Central memory CD8-positive, alpha-beta T cell (primary cell): ENCODE data around the gene CCDC32.
"Not testable (repeated sequence)": the region's sequence is repeated elsewhere in the genome, so short reads cannot be mapped to it uniquely, and the experiment has no call there.

Experiments used
- ATAC-seq: fragments of 150-1000 bp; cut with Tn5 transposase; replicated peaks from 2 replicates; pipeline ENCODE4 v1.10.0; 2022; ENCODE audit warnings: mild to moderate bottlenecking, moderate FRiP score, moderate number of reproducible peaks; ENCODE audit not compliant: poor library complexity, severe bottlenecking; ENCODE audit errors: extremely low read depth
- DNase-seq, 2 donors: peaks; one replicate each; pipeline ENCODE4 v3.0.0; 2021; ENCODE audit warnings: low spot score in 2 of 2
- H3K27ac Mint-ChIP-seq: one replicate; pipeline ENCODE4 v1.8.0; 2022; ENCODE audit warnings: low read depth, mild to moderate bottlenecking, moderate library complexity, mixed read lengths
- H3K27me3 Mint-ChIP-seq: one replicate; pipeline ENCODE4 v1.8.0; 2022; ENCODE audit warnings: mixed read lengths
- H3K36me3 Mint-ChIP-seq: one replicate; pipeline ENCODE4 v1.8.0; 2022; ENCODE audit warnings: mild to moderate bottlenecking, moderate library complexity, mixed read lengths; ENCODE audit not compliant: insufficient read depth
- H3K4me1 Mint-ChIP-seq: one replicate; pipeline ENCODE4 v1.8.0; 2022; ENCODE audit warnings: mixed read lengths
- H3K4me3 Mint-ChIP-seq: one replicate; pipeline ENCODE4 v1.8.0; 2022; ENCODE audit warnings: mild to moderate bottlenecking, moderate library complexity, mixed read lengths
- H3K9me3 Mint-ChIP-seq: one replicate; pipeline ENCODE4 v1.8.0; 2022; ENCODE audit warnings: mixed read lengths

The CCDC32 gene

GRCh38 chr15:40591389-40591788 lies 26.5 kb upstream of the CCDC32 start:
- no peak for ATAC-seq
- Mint-ChIP-seq H3K36me3 (peaks cover 21% of the 10 kb centered on the region), H3K4me3 (peak overlapping the region; percentile 21), H3K4me1 (peaks cover 34% of the 10 kb centered on the region), H3K27me3 (peaks cover 6% of the 10 kb centered on the region), H3K9me3 (no peaks in the 10 kb centered on the region), H3K27ac (no peak overlapping the region)
- DNase-seq, result no peak

- H3K27me3 Mint-ChIP-seq, result peaks cover 9% of the 10 kb centered on the region
- peak overlapping the region; percentile 80 for H3K4me3 Mint-ChIP-seq
- H3K4me1 Mint-ChIP-seq, result peaks cover 34% of the 10 kb centered on the region
- no peaks in the 10 kb centered on the region for H3K9me3 Mint-ChIP-seq
- H3K36me3 Mint-ChIP-seq, result peaks cover 21% of the 10 kb centered on the region
- ATAC-seq, result no peak
- no peak for DNase-seq
- H3K27ac Mint-ChIP-seq, result peak overlapping the region; percentile 93
These were observed 25.8 kb upstream of the CCDC32 start for GRCh38 chr15:40590667-40591050.

GRCh38 chr15:40584191-40584590 lies 19.3 kb upstream of the CCDC32 start:
- Mint-ChIP-seq H3K9me3 (no peaks in the 10 kb centered on the region), H3K36me3 (peaks cover 3% of the 10 kb centered on the region), H3K27ac (no peak overlapping the region), H3K4me3 (no peak overlapping the region), H3K4me1 (no peaks in the 10 kb centered on the region), H3K27me3 (peaks cover 9% of the 10 kb centered on the region)
- ATAC-seq (no peak), DNase-seq (no peak)

GRCh38 chr15:40582726-40583246 lies 17.9 kb upstream of the CCDC32 start:
- Mint-ChIP-seq H3K4me1 (no peaks in the 10 kb centered on the region), H3K27ac (no peak overlapping the region), H3K4me3 (no peak overlapping the region), H3K9me3 (no peaks in the 10 kb centered on the region), H3K27me3 (peaks cover 9% of the 10 kb centered on the region), H3K36me3 (peaks cover 3% of the 10 kb centered on the region)
- DNase-seq (no peak), ATAC-seq (no peak)

GRCh38 chr15:40581796-40582195 lies 17.0 kb upstream of the CCDC32 start:
- not testable (repeated sequence) for H3K4me3 Mint-ChIP-seq, DNase-seq, H3K9me3 Mint-ChIP-seq, H3K27me3 Mint-ChIP-seq, H3K27ac Mint-ChIP-seq, ATAC-seq, H3K36me3 Mint-ChIP-seq, H3K4me1 Mint-ChIP-seq

DNA sequence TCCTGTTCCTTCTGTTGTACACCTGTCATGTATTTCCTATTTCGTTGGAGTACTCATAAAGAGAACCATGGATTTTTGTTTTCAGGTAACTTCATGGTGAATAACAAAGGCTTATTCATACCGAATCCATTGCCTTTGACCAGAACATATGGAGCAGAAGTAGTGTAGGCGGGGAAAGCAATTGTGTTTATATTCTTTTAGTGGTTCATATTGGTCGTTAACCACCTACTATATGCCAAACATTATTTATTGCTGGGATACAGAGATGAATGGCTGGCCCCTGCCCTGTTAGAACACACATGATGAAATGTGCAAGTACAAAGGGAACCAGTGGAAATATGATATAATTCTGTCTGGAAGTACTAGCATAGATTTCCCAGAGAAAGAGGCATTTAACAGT lies 14.1 kb upstream of the CCDC32 start:
- no peak overlapping the region for H3K27ac Mint-ChIP-seq
- H3K36me3 Mint-ChIP-seq, result peaks cover 10% of the 10 kb centered on the region
- DNase-seq (no peak), ATAC-seq (no peak)
- no peak overlapping the region for H3K4me3 Mint-ChIP-seq
- H3K4me1 Mint-ChIP-seq, result peaks cover 12% of the 10 kb centered on the region
- H3K9me3 Mint-ChIP-seq, result no peaks in the 10 kb centered on the region
- no peaks in the 10 kb centered on the region for H3K27me3 Mint-ChIP-seq

- Mint-ChIP-seq H3K4me1 (peaks cover 18% of the 10 kb centered on the region), H3K36me3 (peaks cover 24% of the 10 kb centered on the region)
- ATAC-seq, H3K27ac Mint-ChIP-seq, H3K27me3 Mint-ChIP-seq, H3K4me3 Mint-ChIP-seq, DNase-seq, H3K9me3 Mint-ChIP-seq: not testable (repeated sequence)
These were observed 12.1 kb upstream of the CCDC32 start for GRCh38 chr15:40576914-40577313.

DNA sequence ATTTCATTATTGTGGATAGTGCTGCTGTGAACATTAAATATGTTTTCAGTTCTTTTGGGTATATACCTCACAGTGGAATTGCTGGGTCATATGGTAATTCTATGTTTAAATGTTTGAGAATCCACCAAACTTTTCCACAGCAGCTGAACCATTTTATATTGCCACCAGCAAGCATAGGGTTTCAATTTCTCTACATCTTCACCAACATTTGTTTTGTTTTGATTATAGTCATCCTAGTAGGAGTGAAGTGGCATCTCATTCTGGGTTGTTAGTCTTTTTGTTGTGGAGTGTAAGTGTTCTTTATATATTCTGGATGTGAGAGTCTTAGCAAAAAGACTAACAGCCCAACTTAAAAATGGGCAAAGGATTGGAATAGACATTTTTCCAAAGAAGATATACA lies 10.3 kb upstream of the CCDC32 start:
- H3K9me3 Mint-ChIP-seq, result no peaks in the 10 kb centered on the region
- no peak for DNase-seq
- H3K36me3 Mint-ChIP-seq, result peaks cover 30% of the 10 kb centered on the region
- peaks cover 24% of the 10 kb centered on the region for H3K4me1 Mint-ChIP-seq
- H3K27ac Mint-ChIP-seq, result no peak overlapping the region
- ATAC-seq, result no peak
- H3K4me3 Mint-ChIP-seq, result no peak overlapping the region
- H3K27me3 Mint-ChIP-seq, result no peaks in the 10 kb centered on the region

DNA sequence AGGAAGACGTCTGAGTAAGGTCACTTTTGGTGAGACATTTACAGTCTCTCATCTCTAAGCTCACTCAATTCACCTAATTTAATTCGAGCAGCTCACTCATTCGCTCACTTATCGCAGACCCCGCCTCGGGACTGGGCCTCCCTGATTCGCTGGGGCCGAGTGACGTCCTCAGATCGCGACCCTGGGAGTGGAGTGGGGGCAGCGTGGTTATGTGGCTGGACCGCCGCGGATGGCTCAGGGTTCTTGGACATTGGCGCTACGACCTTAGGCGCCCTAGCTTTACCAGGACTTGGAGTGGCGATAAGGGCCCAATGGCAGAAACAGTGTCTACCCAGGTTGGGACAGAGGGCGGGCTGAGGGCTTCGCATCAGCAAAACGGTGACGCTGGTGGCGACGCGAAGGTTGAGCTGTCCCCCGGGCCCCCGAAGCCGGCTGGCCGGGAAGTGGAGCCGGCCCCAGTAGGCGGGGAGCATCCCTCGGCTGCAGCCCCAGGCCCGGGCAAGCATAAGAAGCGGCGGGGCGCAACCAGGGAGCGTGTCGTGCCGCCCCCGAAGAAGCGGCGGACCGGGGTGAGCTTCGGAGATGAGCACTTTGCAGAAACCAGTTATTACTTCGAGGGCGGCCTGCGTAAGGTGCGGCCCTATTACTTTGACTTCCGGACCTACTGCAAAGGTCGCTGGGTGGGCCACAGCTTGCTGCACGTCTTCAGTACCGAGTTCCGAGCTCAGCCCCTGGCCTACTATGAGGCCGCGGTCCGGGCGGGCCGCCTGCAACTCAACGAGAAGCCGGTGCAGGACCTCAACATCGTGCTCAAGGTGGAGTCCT lies 4.5 kb upstream of the CCDC32 start, which contains the start of gene RPUSD2:
Gene RPUSD2 (plus strand): TSS at position 171 of the 825 bp plus-strand sequence. CDS start 39 bp downstream, at position 210.
- peak; percentile 82 to 88 for DNase-seq

DNA sequence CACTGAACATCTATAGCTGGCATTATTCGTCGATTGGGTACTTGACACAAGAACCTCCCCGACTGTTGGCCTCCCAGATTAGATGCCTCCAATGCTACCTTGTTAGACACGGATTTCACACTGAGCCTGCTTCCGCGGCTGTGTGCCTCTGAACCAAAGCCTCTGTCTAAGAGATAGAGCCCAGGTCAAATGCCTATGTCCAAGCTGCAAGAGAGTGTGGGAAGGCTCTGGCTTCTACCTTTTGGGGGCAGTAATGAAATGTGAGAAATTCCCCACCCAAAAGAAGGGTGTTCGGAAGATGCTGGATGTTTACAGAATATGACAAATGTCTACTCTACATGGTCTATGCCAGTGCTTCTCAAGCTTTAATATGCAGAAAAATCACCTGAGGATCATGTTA lies 2.3 kb upstream of the CCDC32 start:
- H3K27ac Mint-ChIP-seq, result no peak overlapping the region
- ATAC-seq (no peak), DNase-seq (no peak)
- peaks cover 26% of the 10 kb centered on the region for H3K36me3 Mint-ChIP-seq
- no peak overlapping the region for H3K4me3 Mint-ChIP-seq
- no peaks in the 10 kb centered on the region for H3K27me3 Mint-ChIP-seq
- no peaks in the 10 kb centered on the region for H3K9me3 Mint-ChIP-seq
- peaks cover 39% of the 10 kb centered on the region for H3K4me1 Mint-ChIP-seq

More for the DNA sequence above, 4.5 kb upstream of the CCDC32 start, which contains the start of gene RPUSD2:
- Mint-ChIP-seq H3K27me3 (no peaks in the 10 kb centered on the region), H3K36me3 (peaks cover 36% of the 10 kb centered on the region), H3K4me1 (peaks cover 35% of the 10 kb centered on the region), H3K9me3 (no peaks in the 10 kb centered on the region), H3K4me3 (peak within 1 kb of the TSS; percentile 95), H3K27ac (peak within 1 kb of the TSS; percentile 96)
- peak; percentile 62 for ATAC-seq

DNA sequence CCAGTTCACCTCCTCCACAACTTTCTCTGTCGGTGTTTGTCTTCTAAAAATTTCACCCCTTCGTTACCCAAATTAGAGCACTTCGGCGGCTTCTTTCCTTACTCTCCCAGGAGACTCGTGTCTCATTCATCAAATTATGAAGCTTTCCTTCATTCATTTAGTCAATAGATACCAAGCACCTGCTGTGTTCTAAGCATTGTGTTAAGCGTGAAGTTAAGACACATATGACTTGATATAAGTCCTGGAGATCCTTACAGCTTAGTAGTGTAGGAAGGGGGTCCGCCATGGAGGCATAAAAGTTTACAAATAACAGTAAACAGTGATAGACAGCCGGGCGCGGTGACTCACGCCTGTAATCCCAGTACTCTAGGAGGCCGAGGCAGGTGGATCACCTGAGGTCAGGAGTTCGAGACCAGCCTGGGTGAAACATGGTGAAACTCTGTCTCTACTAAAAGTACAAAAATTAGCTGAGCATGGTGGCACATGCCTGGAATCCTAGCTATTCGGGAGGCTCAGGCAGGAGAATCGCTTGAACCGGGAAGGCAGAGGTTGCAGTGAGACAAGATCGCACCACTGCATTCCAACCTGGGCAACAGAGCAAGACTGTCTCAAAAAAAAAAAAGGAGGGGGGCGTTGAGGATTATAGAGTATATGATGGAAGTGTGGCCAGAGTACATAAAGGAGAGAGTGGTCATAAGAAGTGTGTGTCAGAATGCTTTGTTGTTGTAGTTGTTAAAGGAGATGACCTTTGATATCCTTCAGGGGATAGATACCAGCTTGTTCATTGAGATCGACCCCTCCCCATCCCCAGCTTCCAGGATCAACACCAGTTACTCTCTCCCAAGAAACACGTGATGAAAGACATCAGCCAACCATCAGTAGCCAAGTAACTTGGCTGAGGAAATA lies 744 bp upstream of the CCDC32 start:
- Mint-ChIP-seq H3K27ac (peak overlapping the region; percentile 91), H3K9me3 (no peaks in the 10 kb centered on the region), H3K27me3 (no peaks in the 10 kb centered on the region), H3K4me3 (peak overlapping the region; percentile 93), H3K4me1 (peaks cover 43% of the 10 kb centered on the region), H3K36me3 (peaks cover 23% of the 10 kb centered on the region)
- DNase-seq (no peak), ATAC-seq (no peak)

- Mint-ChIP-seq H3K9me3 (no peaks in the 10 kb centered on the region), H3K36me3 (peaks cover 14% of the 10 kb centered on the region), H3K27ac (no peak overlapping the region), H3K27me3 (no peaks in the 10 kb centered on the region), H3K4me1 (peaks cover 50% of the 10 kb centered on the region), H3K4me3 (peak overlapping the region; percentile 93)
- ATAC-seq (no peak), DNase-seq (no peak)
These were observed 1.4 kb downstream of the CCDC32 start for GRCh38 chr15:40563426-40563825.
